ENCODE data around the gene CCDC192. TPM values are rescaled to one million over a fixed set of nuclear protein-coding genes. Genes with fewer than 3 reads are reported as not detected.

Gene CCDC192
- total RNA-seq, 1 donor from 2014 or later, result not detected

- DNase-seq (ENCODE audit: extremely low spot score in 2 of 2), result no peak
- intact Hi-C loops (cut with DNase I), result no loop called here
- Histone ChIP-seq H3K9me3 (no peaks in the 10 kb centered on the region), H3K27ac (no peak overlapping the region), H3K27me3 (no peaks in the 10 kb centered on the region), H3K4me3 (no peak overlapping the region), H3K4me1 (no peaks in the 10 kb centered on the region), H3K36me3 (no peaks in the 10 kb centered on the region)
- TF ChIP-seq POLR2A (IDR thresholded peaks at IDR 0.05) (no peak), CTCF (IDR thresholded peaks at IDR 0.05) (no peak), POLR2AphosphoS5 (IDR thresholded peaks at IDR 0.05; ENCODE audit: insufficient read depth in 1 of 2, low read depth in 1 of 2) (no peak)
These were observed 160.0 kb downstream of the CCDC192 start for GRCh38 chr5:127863161-127863560.

- H3K27ac ChIP-seq, result no peak overlapping the region
- TF ChIP-seq POLR2A (IDR thresholded peaks at IDR 0.05) (no peak), POLR2AphosphoS5 (IDR thresholded peaks at IDR 0.05; ENCODE audit: insufficient read depth in 1 of 2, low read depth in 1 of 2) (no peak), CTCF (IDR thresholded peaks at IDR 0.05) (no peak)
- H3K4me1 ChIP-seq, result no peaks in the 10 kb centered on the region
- intact Hi-C loops (cut with DNase I), result no loop called here
- H3K9me3 ChIP-seq, result no peaks in the 10 kb centered on the region
- DNase-seq (ENCODE audit: extremely low spot score in 2 of 2), result no peak
- no peaks in the 10 kb centered on the region for H3K36me3 ChIP-seq
- H3K4me3 ChIP-seq, result no peak overlapping the region
- H3K27me3 ChIP-seq, result no peaks in the 10 kb centered on the region
These were observed 160.6 kb downstream of the CCDC192 start for GRCh38 chr5:127863610-127864395.

GRCh38 chr5:127864511-127864910, 161.3 kb downstream of the CCDC192 start:
- no peak overlapping the region for H3K27ac ChIP-seq
- no peaks in the 10 kb centered on the region for H3K4me1 ChIP-seq

GRCh38 chr5:127865273-127865672, 162.1 kb downstream of the CCDC192 start:
- DNase-seq (ENCODE audit: extremely low spot score in 2 of 2), result no peak
- intact Hi-C loops (cut with DNase I), result no loop called here
- H3K27ac ChIP-seq, result no peak overlapping the region
- no peaks in the 10 kb centered on the region for H3K9me3 ChIP-seq
- TF ChIP-seq CTCF (IDR thresholded peaks at IDR 0.05) (no peak), POLR2AphosphoS5 (IDR thresholded peaks at IDR 0.05; ENCODE audit: insufficient read depth in 1 of 2, low read depth in 1 of 2) (no peak), POLR2A (IDR thresholded peaks at IDR 0.05) (no peak)
- no peaks in the 10 kb centered on the region for H3K4me1 ChIP-seq
- no peaks in the 10 kb centered on the region for H3K27me3 ChIP-seq
- no peak overlapping the region for H3K4me3 ChIP-seq
- no peaks in the 10 kb centered on the region for H3K36me3 ChIP-seq

More at GRCh38 chr5:127864511-127864910, 161.3 kb downstream of the CCDC192 start:
- no peak overlapping the region for H3K4me3 ChIP-seq
- no peak for TF ChIP-seq POLR2AphosphoS5 (IDR thresholded peaks at IDR 0.05; ENCODE audit: insufficient read depth in 1 of 2, low read depth in 1 of 2)
- no peak for TF ChIP-seq POLR2A (IDR thresholded peaks at IDR 0.05)
- no peak for TF ChIP-seq CTCF (IDR thresholded peaks at IDR 0.05)
- intact Hi-C loops (cut with DNase I), result no loop called here
- no peaks in the 10 kb centered on the region for H3K9me3 ChIP-seq
- H3K36me3 ChIP-seq, result no peaks in the 10 kb centered on the region
- DNase-seq (ENCODE audit: extremely low spot score in 2 of 2), result no peak
- no peaks in the 10 kb centered on the region for H3K27me3 ChIP-seq

All from vagina (tissue), 2 donors.